Lower leg skin (tissue), 4 donors: Measurements from ENCODE around the gene HK3. TPM values are rescaled to one million over a fixed set of nuclear protein-coding genes. Genes with fewer than 3 reads are reported as not detected.
A peak's percentile ranks its signal among the peaks of the same experiment; 100 is the strongest.

ENCODE experiments used
- DNase-seq, 2 donors: peaks; one replicate each; pipeline ENCODE4 v3.0.0-alpha.2; 2019; ENCODE audit warnings: low spot score in 2 of 2
- H3K4me3 ChIP-seq: fragments of 200-600 bp; sonication (generic); 2 replicates; pipeline ENCODE4 v1.5.1; 2017; ENCODE audit warnings: mild to moderate bottlenecking, low read depth; ENCODE audit not compliant: poor library complexity, severe bottlenecking
- POLR2A ChIP-seq, 2 donors: fragments of 450-650 bp; IDR thresholded peaks; one replicate each; pipeline ENCODE4 v1.6.1; 2016 to 2017; ENCODE audit warnings: antibody characterized with exemption in 2 of 2, mild to moderate bottlenecking in 1 of 2, moderate library complexity in 1 of 2
- WGBS, 2 donors: methylation state at CpG; one replicate each; pipeline ENCODE4 v1.1.5; 2018; 5-methylcytosine and 5-hydroxymethylcytosine counted together
- intact Hi-C: fragments of 100-400 bp; cut with DNase I; formaldehyde crosslinking; loops from one replicate; pipeline ENCODE4 v1.15.0; 2023; ENCODE audit warnings: low total_unique reads
- total RNA-seq, 4 donors: library from RNA; depleted of rRNA; stranded (reverse); fragments of >200 nt; gene quantifications; one replicate each; pipeline ENCODE4 v1.1.0, GENCODE V29; 2016
- TF ChIP-seq, protein P1 (sequence below), 3 donors: fragments of 450-650 bp; IDR thresholded peaks; one replicate each; pipeline ENCODE4 v1.5.1; 2016; ENCODE audit warnings: antibody characterized with exemption in 3 of 3, mild to moderate bottlenecking in 3 of 3, moderate library complexity in 2 of 3

HK3 gene, protein sequence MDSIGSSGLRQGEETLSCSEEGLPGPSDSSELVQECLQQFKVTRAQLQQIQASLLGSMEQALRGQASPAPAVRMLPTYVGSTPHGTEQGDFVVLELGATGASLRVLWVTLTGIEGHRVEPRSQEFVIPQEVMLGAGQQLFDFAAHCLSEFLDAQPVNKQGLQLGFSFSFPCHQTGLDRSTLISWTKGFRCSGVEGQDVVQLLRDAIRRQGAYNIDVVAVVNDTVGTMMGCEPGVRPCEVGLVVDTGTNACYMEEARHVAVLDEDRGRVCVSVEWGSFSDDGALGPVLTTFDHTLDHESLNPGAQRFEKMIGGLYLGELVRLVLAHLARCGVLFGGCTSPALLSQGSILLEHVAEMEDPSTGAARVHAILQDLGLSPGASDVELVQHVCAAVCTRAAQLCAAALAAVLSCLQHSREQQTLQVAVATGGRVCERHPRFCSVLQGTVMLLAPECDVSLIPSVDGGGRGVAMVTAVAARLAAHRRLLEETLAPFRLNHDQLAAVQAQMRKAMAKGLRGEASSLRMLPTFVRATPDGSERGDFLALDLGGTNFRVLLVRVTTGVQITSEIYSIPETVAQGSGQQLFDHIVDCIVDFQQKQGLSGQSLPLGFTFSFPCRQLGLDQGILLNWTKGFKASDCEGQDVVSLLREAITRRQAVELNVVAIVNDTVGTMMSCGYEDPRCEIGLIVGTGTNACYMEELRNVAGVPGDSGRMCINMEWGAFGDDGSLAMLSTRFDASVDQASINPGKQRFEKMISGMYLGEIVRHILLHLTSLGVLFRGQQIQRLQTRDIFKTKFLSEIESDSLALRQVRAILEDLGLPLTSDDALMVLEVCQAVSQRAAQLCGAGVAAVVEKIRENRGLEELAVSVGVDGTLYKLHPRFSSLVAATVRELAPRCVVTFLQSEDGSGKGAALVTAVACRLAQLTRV
- 1 to 10 TPM in 2 of 4 donors, under 1 TPM in 2; 0.32 to 1.7 (median 0.76) TPM for total RNA-seq

DNA sequence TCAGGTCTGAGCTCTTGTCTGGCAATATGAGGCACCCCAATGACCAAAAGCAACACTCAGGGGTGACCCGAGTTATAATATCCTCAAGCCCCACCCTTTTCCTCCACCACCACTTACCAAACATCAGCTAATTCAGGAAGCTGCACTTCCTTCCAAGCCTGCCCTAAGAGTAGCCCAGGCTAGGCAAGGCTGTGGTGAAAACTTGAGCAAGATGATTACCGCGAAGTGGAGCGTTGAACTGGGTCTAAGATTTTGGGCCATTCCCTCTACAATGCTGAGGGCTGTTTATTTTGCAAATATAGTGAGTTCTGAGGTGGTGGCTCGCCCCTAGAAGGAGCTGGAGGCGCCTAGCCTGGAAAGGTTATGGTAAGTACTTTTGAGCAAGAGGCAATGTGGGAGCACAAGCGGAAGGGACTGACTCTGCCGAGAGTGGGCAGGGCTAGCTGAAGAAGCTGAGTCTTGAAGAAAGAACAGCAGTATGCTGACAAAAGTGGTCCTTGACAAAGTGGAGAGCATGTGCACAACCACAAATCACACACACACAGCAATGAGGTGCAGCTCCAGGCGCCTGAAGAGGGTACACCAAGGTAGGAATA, at the start of gene HK3:
Gene HK3, minus strand, starts transcription at position 51 of the 596 bp plus-strand sequence. CDS start 3,187 bp downstream, outside the sequence.
- TF ChIP-seq, protein P1, sequence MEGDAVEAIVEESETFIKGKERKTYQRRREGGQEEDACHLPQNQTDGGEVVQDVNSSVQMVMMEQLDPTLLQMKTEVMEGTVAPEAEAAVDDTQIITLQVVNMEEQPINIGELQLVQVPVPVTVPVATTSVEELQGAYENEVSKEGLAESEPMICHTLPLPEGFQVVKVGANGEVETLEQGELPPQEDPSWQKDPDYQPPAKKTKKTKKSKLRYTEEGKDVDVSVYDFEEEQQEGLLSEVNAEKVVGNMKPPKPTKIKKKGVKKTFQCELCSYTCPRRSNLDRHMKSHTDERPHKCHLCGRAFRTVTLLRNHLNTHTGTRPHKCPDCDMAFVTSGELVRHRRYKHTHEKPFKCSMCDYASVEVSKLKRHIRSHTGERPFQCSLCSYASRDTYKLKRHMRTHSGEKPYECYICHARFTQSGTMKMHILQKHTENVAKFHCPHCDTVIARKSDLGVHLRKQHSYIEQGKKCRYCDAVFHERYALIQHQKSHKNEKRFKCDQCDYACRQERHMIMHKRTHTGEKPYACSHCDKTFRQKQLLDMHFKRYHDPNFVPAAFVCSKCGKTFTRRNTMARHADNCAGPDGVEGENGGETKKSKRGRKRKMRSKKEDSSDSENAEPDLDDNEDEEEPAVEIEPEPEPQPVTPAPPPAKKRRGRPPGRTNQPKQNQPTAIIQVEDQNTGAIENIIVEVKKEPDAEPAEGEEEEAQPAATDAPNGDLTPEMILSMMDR (IDR thresholded peaks at IDR 0.05): no peak
- WGBS, 2 donors: 68 to 73% methylated on average over 9 of the region's 9 CpGs
- peak in 1 of 2 donors; percentile 69 for DNase-seq
- intact Hi-C loops: no loop called here
- H3K4me3 ChIP-seq: no peak within 1 kb of the TSS

DNA sequence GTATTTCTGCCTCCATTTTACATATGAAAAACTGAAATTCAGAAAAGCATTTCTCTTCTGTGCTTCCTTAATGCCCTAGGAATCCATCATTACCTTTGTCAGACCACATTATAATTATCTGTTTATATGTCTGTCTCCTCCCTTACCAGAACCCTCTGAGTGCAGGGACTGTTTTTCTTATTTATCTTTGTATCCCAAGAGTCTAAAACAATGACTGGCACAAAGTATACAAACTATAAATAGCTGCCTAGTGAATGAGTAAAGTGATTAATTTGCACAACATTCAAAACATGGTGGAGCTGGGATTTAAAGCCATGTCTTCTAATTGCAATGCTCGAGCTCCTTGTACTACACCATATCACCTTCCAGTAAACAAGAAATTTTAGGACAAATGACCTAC, 49.3 kb upstream of the HK3 start:
- WGBS, 2 donors: 74 to 81% methylated on average over 1 of the region's 1 CpG
- no peak overlapping the region for H3K4me3 ChIP-seq
- TF ChIP-seq, protein P1 (IDR thresholded peaks at IDR 0.05): no peak
- TF ChIP-seq POLR2A (IDR thresholded peaks at IDR 0.05): no peak
- no peak for DNase-seq
- intact Hi-C loops: no loop called here

DNA sequence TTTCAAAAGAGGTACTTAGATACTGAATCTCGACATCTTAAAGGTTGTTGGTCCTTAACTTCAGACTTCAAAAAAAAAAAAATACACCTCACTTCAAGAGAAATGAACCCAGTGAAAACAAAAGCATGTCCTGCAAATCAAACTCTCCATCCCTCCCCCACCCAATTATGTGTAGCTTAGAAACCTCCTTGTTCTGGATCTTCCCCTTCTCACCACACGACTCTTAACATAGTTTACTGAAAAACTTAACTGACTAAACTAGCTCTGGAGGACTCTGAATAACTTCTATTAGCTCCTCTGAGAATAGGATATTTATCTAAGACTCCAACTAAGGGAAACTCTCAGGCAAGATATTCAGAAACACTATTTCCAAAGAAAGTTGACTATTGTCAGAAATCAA, 48.7 kb upstream of the HK3 start:
- 85 to 89% methylated on average over 2 of the region's 2 CpGs for WGBS, 2 donors
- no peak for DNase-seq
- TF ChIP-seq POLR2A (IDR thresholded peaks at IDR 0.05): no peak
- TF ChIP-seq, protein P1 (IDR thresholded peaks at IDR 0.05): no peak
- intact Hi-C loops: no loop called here
- H3K4me3 ChIP-seq: no peak overlapping the region

DNA sequence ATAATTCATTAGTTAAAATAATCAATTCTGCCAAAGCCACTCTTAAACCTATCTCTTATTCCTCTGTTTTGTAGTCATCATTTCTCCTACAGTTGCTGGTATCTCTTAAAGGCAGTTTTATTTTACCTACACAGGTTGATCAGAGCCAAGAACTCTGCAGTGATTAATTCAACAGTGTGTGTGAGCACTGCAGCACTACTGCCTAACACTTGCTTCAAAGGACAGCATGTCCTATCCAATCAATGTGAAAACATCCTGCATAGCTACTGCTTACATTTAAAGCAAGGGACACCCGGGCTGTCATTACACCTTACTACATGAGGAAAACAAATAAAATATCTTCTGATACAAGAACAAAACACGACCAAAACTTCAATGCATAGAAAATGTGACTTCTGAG, 45.1 kb upstream of the HK3 start:
- no peak for DNase-seq
- H3K4me3 ChIP-seq: no peak overlapping the region
- intact Hi-C loops: no loop called here
- WGBS, 2 donors: 60 to 66% methylated on average over 2 of the region's 2 CpGs
- no peak for TF ChIP-seq POLR2A (IDR thresholded peaks at IDR 0.05)
- TF ChIP-seq, protein P1 (IDR thresholded peaks at IDR 0.05): no peak

DNA sequence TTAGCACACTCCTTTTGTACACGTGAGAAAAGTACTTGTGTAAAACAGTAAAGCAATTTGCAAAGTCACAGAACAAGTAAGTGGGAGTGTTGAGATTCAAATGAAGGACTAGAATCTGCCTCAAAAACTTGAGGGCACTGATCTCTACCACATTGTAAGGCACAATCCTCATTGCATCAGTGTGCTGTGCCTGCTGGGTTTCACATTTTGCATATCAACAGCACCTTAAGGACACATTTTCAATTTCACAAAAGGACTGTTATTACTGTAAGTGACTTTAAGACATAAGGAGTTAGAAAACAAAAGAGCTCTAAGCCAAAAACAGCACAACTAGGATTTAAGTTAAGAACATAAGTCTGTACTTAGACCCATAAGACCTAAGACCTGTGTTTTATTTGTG, 44.7 kb upstream of the HK3 start:
- TF ChIP-seq, protein P1 (IDR thresholded peaks at IDR 0.05): no peak
- TF ChIP-seq POLR2A (IDR thresholded peaks at IDR 0.05): no peak
- WGBS, 2 donors: 58 to 65% methylated on average over 1 of the region's 1 CpG

More for the DNA sequence above, 44.7 kb upstream of the HK3 start:
- H3K4me3 ChIP-seq: no peak overlapping the region
- intact Hi-C loops: no loop called here
- DNase-seq: no peak
